ENCODE results near the gene ZBP1.

The ZBP1 gene

GRCh38 chr20:57583289-57584257, 36.7 kb downstream of the ZBP1 start:
- DNase-seq = no peak

GRCh38 chr20:57582432-57583288, 37.6 kb downstream of the ZBP1 start:
- peak; percentile 15 for DNase-seq

- no peak for DNase-seq
Observed at GRCh38 chr20:57582029-57582378, 38.2 kb downstream of the ZBP1 start.

- no peak for DNase-seq
Observed at GRCh38 chr20:57581202-57582028, 38.8 kb downstream of the ZBP1 start.

- DNase-seq = no peak
Observed at GRCh38 chr20:57580478-57581201, 39.6 kb downstream of the ZBP1 start.

GRCh38 chr20:57579898-57580447, 40.3 kb downstream of the ZBP1 start:
- no peak for DNase-seq

GRCh38 chr20:57579331-57579897, 40.8 kb downstream of the ZBP1 start:
- no peak for DNase-seq

- no peak for DNase-seq
Observed at GRCh38 chr20:57578476-57579165, 41.6 kb downstream of the ZBP1 start.

- no peak for DNase-seq
Observed at GRCh38 chr20:57577679-57578475, 42.3 kb downstream of the ZBP1 start.

GRCh38 chr20:57576617-57577550, 43.3 kb downstream of the ZBP1 start:
- no peak for DNase-seq

- DNase-seq = no peak
Observed at GRCh38 chr20:57576002-57576401, 44.2 kb downstream of the ZBP1 start.

- no peak for DNase-seq
Observed at GRCh38 chr20:57574954-57575353, 45.3 kb downstream of the ZBP1 start.

GRCh38 chr20:57573894-57574293, 46.3 kb downstream of the ZBP1 start:
- no peak for DNase-seq

- DNase-seq = no peak
Observed at GRCh38 chr20:57573242-57573641, 47.0 kb downstream of the ZBP1 start.

- no peak for DNase-seq
Observed at GRCh38 chr20:57571782-57572416, 48.3 kb downstream of the ZBP1 start.

GRCh38 chr20:57570920-57571319, 49.3 kb downstream of the ZBP1 start:
- no peak for DNase-seq

GRCh38 chr20:57570145-57570850, 49.9 kb downstream of the ZBP1 start:
- DNase-seq = peak; percentile 87

- no peak for DNase-seq
Observed at GRCh38 chr20:57568960-57569359, 51.3 kb downstream of the ZBP1 start.

Measured in NCI-H1105 (cell line).